GM10248 (cell line): ENCODE data around the gene ZGLP1.

ENCODE experiments used
- CTCF ChIA-PET: fragments of 300-600 bp; sonication (Branson Sonifier 250); formaldehyde crosslinking; extraction: SDS; loops from one replicate; lab custom pipeline; 2021; ENCODE audit warnings: antibody characterized with exemption; lab: Yijun Ruan, JAX
- POLR2A ChIA-PET: fragments of 350-650 bp; sonication (Branson Sonifier 250); formaldehyde crosslinking; extraction: SDS; loops from one replicate; lab custom pipeline; 2020; ENCODE audit warnings: antibody characterized with exemption; lab: Yijun Ruan, JAX
- DNase-seq: peaks from one replicate; pipeline ENCODE4 v3.0.0; 2012; ENCODE audit errors: extremely low spot score
- TF ChIP-seq, protein P1 (sequence below): IDR thresholded peaks from 2 replicates; pipeline ENCODE4 v1.5.1; 2012; ENCODE audit warnings: mild to moderate bottlenecking, low read depth; ENCODE audit errors: extremely low read depth, missing control alignments, control extremely low read depth

Gene ZGLP1

DNA sequence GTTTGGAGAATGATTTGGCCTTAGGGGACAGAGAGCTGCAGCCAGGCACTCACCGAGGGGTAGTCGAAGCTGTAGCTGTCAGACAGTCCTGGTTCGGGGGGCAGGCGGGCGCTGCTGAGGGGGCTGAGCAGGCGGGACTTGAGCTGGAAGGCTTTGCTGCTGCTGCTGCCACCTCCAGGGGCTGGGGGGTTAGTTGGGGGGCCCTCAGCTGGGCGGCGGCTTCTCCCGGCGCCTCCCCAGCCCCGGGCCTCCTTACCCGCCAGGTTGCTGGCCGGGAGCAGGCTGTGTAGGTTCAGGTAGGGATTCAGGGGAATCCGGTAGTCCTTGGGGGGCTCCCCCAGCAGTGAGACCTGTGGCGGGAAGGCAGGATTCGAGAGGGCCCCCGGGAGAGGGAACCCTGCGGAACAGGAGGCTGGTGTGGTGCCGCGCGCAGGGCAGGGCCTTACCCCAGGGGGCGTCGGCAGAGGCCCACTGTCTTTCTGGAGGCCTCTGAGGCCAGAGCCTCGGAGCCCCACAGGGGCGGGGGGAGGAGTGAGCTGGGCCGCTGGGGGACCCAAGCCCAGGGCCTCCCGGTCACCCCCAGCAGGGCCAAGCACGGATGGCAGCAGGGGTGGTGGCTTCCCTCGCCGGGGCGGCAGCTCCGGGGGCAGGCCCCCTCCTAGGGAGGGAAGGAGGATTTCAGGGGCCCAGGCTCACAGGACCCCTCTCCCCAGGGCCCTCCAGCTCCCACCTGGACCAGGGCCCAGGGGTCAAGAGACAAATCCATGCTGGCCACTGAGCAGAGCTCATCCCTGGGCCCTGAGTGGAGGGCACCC, 11.2 kb upstream of the ZGLP1 start:
- ChIA-PET CTCF (interaction anchor here (1.5 to 1.8 kb wide), 2 partner anchors 9 to 68 kb away, joined by 4 to 6 read pairs; no protein-coding TSS in a partner anchor), POLR2A (interaction anchor here (0.5 to 0.6 kb wide), 3 partner anchors 10 to 1147 kb away, joined by 3 to 6 read pairs (median 4); no protein-coding TSS in a partner anchor)
- no peak for DNase-seq
- TF ChIP-seq, protein P1, sequence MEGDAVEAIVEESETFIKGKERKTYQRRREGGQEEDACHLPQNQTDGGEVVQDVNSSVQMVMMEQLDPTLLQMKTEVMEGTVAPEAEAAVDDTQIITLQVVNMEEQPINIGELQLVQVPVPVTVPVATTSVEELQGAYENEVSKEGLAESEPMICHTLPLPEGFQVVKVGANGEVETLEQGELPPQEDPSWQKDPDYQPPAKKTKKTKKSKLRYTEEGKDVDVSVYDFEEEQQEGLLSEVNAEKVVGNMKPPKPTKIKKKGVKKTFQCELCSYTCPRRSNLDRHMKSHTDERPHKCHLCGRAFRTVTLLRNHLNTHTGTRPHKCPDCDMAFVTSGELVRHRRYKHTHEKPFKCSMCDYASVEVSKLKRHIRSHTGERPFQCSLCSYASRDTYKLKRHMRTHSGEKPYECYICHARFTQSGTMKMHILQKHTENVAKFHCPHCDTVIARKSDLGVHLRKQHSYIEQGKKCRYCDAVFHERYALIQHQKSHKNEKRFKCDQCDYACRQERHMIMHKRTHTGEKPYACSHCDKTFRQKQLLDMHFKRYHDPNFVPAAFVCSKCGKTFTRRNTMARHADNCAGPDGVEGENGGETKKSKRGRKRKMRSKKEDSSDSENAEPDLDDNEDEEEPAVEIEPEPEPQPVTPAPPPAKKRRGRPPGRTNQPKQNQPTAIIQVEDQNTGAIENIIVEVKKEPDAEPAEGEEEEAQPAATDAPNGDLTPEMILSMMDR: no peak

DNA sequence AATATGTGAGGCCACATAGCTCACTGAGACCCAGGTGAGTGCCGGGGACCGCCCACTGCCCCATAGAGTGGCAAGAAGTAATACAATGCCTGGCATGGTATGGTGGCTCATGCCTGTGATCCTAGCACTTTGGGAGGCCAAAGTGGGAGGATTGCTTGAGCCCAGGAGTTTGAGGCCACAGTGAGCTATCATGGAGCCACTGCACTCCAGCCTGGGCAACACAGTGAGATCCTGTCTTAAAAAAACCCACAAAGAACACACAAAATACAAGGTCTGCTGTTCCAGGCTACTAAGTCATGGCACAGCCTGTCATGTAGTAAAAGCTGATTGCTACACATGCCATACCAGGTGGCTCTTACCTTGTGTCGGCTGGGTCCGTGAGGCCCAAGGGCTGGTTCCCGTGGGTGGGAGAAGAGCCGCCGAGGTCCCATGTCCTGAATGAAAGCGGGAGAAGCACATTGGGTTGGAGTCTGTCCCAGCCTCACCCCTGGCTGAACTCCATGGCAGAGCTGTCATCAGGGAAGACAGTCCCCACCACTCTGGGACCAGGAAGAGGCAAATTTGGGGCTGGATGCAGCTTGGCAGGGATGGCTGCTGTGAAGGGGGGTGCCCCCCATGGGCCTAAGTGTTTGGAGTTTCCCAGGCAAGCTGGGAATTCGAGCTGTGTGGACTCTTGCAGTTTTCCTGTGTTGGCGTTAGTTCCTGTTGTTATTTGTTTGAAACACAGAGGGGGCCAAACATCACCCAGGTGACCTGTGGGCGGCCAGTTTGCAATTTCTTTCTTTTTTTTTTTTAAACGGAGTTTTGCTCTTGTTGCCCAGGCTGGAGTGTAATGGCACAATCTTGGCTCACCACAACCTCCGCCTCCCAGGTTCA, 9.4 kb upstream of the ZGLP1 start:
- no peak for DNase-seq
- TF ChIP-seq, protein P1: no peak
- ChIA-PET CTCF (interaction anchor here (1.3 kb wide), 1 partner anchor 13 kb away, joined by 3 read pairs; no protein-coding TSS in a partner anchor), POLR2A (no interaction called here)

DNA sequence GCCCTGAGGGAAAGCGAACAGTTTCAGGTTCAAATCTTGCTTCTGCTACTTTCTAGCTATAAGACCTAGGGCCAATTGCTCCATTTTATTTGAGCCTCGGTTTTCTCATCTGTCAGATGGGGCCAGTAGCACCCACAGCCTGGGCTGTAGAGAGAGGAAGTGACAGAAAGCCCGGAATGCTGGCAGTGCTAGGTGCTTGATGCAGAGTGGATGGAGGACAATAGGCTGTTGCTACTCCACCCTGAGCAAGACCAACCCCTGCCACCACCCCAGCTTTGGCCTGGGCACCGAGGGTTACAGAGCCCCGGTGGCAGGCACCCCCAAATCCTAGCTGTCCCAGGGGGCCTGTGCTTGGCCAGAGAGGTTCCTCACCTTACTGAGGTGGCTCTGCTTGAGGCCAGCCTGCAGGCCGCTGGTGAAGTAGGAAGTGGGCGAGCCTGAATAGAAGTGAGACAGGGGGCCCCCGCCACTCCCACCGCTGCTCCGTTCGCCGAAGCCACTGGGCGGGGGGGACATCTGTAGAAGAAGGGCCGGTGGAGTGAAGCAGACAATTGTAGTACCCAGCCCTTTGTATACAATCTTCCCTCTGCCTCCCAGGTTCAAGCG, 8.3 kb upstream of the ZGLP1 start:
- TF ChIP-seq, protein P1: no peak
- ChIA-PET POLR2A (interaction anchor here (0.6 to 1.8 kb wide), 2 partner anchors 33 to 46 kb away, joined by 4 to 9 read pairs; partner anchors contain the start of gene ICAM1), CTCF (interaction anchor here (1.6 kb wide), 1 partner anchor 56 kb away, joined by 3 read pairs; no protein-coding TSS in a partner anchor)
- no peak for DNase-seq

DNA sequence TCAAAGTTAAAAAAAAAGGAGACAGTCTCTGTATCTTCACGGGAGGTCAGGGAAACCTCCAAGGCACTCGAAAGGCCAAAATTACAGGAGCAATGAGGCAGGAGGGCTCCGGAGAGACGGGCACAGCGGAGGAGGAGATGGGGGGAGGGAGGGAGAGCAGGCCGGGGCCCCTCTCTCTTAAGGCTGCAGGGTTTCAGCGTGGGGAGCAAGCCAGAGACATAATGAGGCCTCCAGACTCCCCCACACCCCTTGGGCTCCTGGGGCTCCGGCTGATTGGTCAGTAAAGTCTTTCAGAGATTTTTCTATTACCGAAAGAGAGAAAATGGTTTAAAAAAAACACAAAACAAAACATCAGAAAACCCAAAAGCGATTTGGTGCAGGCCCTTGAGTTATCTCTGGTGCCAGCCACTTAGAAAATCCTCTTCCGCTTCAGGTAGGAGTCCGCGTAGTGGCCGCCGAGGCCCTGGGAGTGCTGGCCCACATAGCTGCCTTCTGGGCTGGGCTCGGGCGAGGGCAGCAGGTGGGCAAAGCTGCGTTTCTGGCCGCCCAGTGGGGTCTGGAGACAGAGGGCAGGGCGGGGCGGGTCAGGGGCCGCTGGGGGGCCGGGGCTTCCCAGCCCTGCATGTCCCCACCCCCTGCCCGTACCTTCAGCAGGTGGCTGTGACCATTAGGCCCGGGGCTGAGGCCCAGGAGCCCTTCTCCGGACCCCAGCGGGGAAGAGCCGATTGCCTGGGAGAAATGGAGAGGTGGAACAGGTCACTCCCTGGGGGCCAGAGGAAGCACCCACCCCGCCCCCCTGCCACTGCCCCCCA, 7.6 kb upstream of the ZGLP1 start:
- CTCF ChIA-PET: interaction anchor here (1.6 to 1.9 kb wide), 2 partner anchors 55 to 74 kb away, joined by 3 to 4 read pairs; no protein-coding TSS in a partner anchor
- POLR2A ChIA-PET: interaction anchor here (0.6 to 1.8 kb wide), 3 partner anchors 16 to 46 kb away, joined by 4 to 9 read pairs (median 6); partner anchors contain the start of gene ICAM1
- TF ChIP-seq, protein P1: no peak
- DNase-seq: no peak

DNA sequence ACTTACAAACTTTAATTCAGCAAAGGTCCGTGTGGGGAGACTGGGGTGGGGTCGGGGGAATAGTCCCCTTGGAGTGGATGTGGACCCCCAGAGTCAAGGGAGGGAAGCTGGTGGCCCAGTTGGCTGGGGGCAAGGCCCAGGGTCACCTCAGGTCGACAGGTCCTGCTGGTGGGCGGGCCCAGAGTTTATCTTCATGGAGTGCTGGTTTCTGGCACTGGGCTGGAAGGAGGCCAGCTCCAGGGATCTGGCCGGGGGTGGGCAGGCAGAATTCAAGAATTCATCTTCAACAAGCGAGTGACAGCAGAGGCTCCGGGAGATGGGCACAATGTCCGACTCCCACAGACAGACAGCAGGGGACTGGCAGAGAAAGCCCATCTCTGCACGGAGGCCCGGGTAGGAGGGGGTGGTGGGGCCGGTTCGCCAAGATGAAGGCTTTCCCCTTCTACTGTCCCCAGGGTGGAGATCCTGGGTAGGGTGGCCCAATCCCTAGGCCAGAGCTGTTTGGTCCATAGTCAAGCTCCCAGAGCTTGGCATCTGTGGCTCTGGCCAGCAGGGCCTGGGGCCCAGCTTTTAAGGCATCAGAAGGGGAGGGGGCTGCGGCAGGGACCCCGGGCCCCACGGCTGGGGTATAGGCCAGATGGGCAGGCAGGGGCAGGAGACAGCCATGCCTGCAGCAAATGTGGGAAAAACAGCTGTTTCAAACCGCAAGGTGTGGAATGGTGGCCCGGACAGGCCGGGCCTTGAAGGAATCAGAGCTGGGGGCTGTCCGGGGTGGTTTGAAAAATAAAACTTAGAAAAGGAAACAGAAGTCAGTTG, 6.8 kb upstream of the ZGLP1 start:
- DNase-seq: no peak
- ChIA-PET POLR2A (interaction anchor here (1.0 to 1.8 kb wide), 2 partner anchors 17 to 45 kb away, joined by 6 to 9 read pairs; partner anchors contain the start of gene ICAM1), CTCF (interaction anchor here (1.6 to 1.9 kb wide), 2 partner anchors 55 to 75 kb away, joined by 3 to 4 read pairs; no protein-coding TSS in a partner anchor)
- TF ChIP-seq, protein P1: no peak
